Measurements from ENCODE around the gene SLC15A5. TPM values are rescaled to one million over a fixed set of nuclear protein-coding genes. Genes with fewer than 3 reads are reported as not detected.

SLC15A5 gene
- total RNA-seq (not detected), polyA plus RNA-seq (not detected)
- long read RNA-seq, donor 1: 0 reads
- long read RNA-seq, donor 2: 0 reads
- long read RNA-seq, donor 3: 0 reads

GRCh38 chr12:16277585-16277984, at the start of gene SLC15A5:
Gene SLC15A5, minus strand, starts transcription at chr12:16277685. Its CDS starts 0 bp downstream, at chr12:16277685.
- H3K27ac ChIP-seq: no peak within 1 kb of the TSS
- intact Hi-C loops (cut with DNase I): no loop called here
- DNase-seq (no peak), ATAC-seq (no peak)
- TF ChIP-seq POLR2A (IDR thresholded peaks at IDR 0.05) (no peak), CTCF (IDR thresholded peaks at IDR 0.05) (no peak)
- H3K36me3 ChIP-seq: no peaks in the 10 kb centered on the region
- no peaks in the 10 kb centered on the region for H3K4me1 ChIP-seq
- no peak within 1 kb of the TSS for H3K4me3 ChIP-seq
- H3K9me3 ChIP-seq: no peaks in the 10 kb centered on the region
- no peaks in the 10 kb centered on the region for H3K27me3 ChIP-seq
- 78 to 85% (median 80%) methylated on average over 5 of the region's 5 CpGs for WGBS, 4 donors

GRCh38 chr12:16325426-16325825, 47.9 kb upstream of the SLC15A5 start:
- H3K4me3 ChIP-seq: no peak overlapping the region
- H3K27ac ChIP-seq: no peak overlapping the region
- WGBS, 4 donors: 8 to 13% (median 9%) methylated on average over 3 of the region's 3 CpGs
- no peak for TF ChIP-seq CTCF (IDR thresholded peaks at IDR 0.05)
- TF ChIP-seq POLR2A (IDR thresholded peaks at IDR 0.05): no peak
- no peak for ATAC-seq
- H3K27me3 ChIP-seq: no peaks in the 10 kb centered on the region
- H3K9me3 ChIP-seq: peaks cover 0 to 12% (median 0%) of the 10 kb centered on the region in 12 donors
- DNase-seq: no peak
- H3K36me3 ChIP-seq: no peaks in the 10 kb centered on the region
- no peaks in the 10 kb centered on the region for H3K4me1 ChIP-seq
- intact Hi-C loops (cut with DNase I): no loop called here

DNA sequence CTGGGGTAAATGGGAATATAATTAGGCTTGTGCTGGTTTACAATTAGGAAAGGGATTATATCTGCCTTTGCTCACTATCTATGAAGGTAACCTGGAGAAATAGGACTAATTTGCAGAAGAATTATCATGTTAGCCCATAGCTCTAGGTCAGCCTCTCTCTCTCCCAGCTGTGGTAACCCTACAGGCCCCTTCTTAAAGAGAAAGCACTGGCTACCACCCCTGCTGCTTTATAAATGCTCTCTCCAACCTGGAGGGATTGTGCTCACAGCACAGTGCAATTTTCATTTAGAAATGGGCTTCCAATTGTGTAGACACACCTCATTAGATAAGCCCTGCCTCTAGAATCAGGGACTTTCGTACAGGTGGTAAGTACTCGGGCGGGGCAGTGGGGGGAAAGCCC, 47.3 kb upstream of the SLC15A5 start:
- peaks cover 0 to 12% (median 0%) of the 10 kb centered on the region in 12 donors for H3K9me3 ChIP-seq
- H3K4me1 ChIP-seq: no peaks in the 10 kb centered on the region
- H3K27ac ChIP-seq: no peak overlapping the region
- ATAC-seq (no peak), DNase-seq (no peak)
- intact Hi-C loops (cut with DNase I): no loop called here
- no peak overlapping the region for H3K4me3 ChIP-seq
- TF ChIP-seq POLR2A (IDR thresholded peaks at IDR 0.05) (no peak), CTCF (IDR thresholded peaks at IDR 0.05) (no peak)
- WGBS, 4 donors: 86 to 93% (median 90%) methylated on average over 3 of the region's 3 CpGs
- H3K27me3 ChIP-seq: no peaks in the 10 kb centered on the region
- no peaks in the 10 kb centered on the region for H3K36me3 ChIP-seq

GRCh38 chr12:16324272-16324671, 46.8 kb upstream of the SLC15A5 start:
- no peak for DNase-seq
- TF ChIP-seq CTCF (IDR thresholded peaks at IDR 0.05): no peak
- no peak for TF ChIP-seq POLR2A (IDR thresholded peaks at IDR 0.05)
- H3K27me3 ChIP-seq: no peaks in the 10 kb centered on the region
- H3K4me3 ChIP-seq: no peak overlapping the region
- no peaks in the 10 kb centered on the region for H3K4me1 ChIP-seq
- 58 to 73% (median 62%) methylated on average over 5 of the region's 5 CpGs for WGBS, 4 donors
- H3K27ac ChIP-seq: no peak overlapping the region
- no peaks in the 10 kb centered on the region for H3K36me3 ChIP-seq
- intact Hi-C loops (cut with DNase I): no loop called here
- no peak for ATAC-seq
- peaks cover 0 to 12% (median 0%) of the 10 kb centered on the region in 12 donors for H3K9me3 ChIP-seq
